GM12872 (cell line): ENCODE data around the gene FBXW12.

Source experiments
- CTCF ChIP-seq: IDR thresholded peaks from 3 replicates; pipeline ENCODE4 v1.5.1; 2011; ENCODE audit warnings: low read depth, mild to moderate bottlenecking, low read length, moderate library complexity; ENCODE audit not compliant: insufficient read depth

Gene FBXW12

GRCh38 chr3:48402281-48402732 is 30.3 kb downstream of the FBXW12 start:
- TF ChIP-seq CTCF: no peak

GRCh38 chr3:48402907-48403306 is 30.9 kb downstream of the FBXW12 start:
- TF ChIP-seq CTCF: no peak

- TF ChIP-seq CTCF: no peak
Observed at GRCh38 chr3:48403533-48404439, 31.8 kb downstream of the FBXW12 start.

GRCh38 chr3:48404440-48405342 is 32.7 kb downstream of the FBXW12 start:
- no peak for TF ChIP-seq CTCF

- TF ChIP-seq CTCF: no peak
Observed at GRCh38 chr3:48405343-48405881, 33.4 kb downstream of the FBXW12 start.

GRCh38 chr3:48405971-48406370 is 34.0 kb downstream of the FBXW12 start:
- TF ChIP-seq CTCF: no peak
